ENCODE results near the gene CNST. TPM values are rescaled to one million over a fixed set of nuclear protein-coding genes. Genes with fewer than 3 reads are reported as not detected.

Gene CNST
- total and polyA plus RNA-seq, 9 donors: 8.7 to 31.2 (median 22.4) TPM

DNA sequence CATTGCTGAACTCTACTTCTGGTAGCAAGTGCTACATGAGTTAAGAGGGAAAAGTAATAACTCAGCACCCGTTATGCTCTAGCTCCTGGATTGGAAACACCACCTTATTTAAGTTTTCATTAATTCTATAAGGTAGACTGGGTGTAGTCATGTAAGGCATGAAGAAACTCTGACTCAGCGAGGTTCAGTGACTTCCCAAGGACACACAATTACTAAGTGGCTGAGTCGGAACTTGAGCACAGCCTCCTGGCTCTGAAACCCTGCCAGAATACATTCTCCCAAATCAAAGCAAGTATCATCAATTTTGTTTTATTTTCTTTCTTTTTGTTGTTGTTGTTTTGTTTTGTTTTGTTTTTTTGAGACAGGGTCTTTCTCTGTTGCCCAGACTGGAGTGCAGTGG lies 128.9 kb downstream of the CNST start:
- TF ChIP-seq, protein P1, sequence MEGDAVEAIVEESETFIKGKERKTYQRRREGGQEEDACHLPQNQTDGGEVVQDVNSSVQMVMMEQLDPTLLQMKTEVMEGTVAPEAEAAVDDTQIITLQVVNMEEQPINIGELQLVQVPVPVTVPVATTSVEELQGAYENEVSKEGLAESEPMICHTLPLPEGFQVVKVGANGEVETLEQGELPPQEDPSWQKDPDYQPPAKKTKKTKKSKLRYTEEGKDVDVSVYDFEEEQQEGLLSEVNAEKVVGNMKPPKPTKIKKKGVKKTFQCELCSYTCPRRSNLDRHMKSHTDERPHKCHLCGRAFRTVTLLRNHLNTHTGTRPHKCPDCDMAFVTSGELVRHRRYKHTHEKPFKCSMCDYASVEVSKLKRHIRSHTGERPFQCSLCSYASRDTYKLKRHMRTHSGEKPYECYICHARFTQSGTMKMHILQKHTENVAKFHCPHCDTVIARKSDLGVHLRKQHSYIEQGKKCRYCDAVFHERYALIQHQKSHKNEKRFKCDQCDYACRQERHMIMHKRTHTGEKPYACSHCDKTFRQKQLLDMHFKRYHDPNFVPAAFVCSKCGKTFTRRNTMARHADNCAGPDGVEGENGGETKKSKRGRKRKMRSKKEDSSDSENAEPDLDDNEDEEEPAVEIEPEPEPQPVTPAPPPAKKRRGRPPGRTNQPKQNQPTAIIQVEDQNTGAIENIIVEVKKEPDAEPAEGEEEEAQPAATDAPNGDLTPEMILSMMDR (IDR thresholded peaks at IDR 0.05): no peak
- no peak for TF ChIP-seq EP300 (IDR thresholded peaks at IDR 0.05)
- no peak for TF ChIP-seq POLR2A (IDR thresholded peaks at IDR 0.05)
- WGBS, 3 donors: 65 to 70% (median 69%) methylated on average over 3 of the region's 3 CpGs
- DNase-seq: no peak
- H3K27me3 ChIP-seq: no peaks in the 10 kb centered on the region
- H3K27ac ChIP-seq: no peak overlapping the region
- no peak overlapping the region for H3K4me3 ChIP-seq
- no peaks in the 10 kb centered on the region for H3K36me3 ChIP-seq
- H3K9me3 ChIP-seq: no peaks in the 10 kb centered on the region
- intact Hi-C loops (cut with DNase I): loop anchor here in 3 of 4 donors (5.0 to 10.0 kb wide), 4 partner anchors 128 to 198 kb away; partner anchors contain the start of genes CNST (in 3 of the 3) and TFB2M (in 3 of the 3)
- H3K4me1 ChIP-seq (ENCODE audit: insufficient read depth): peaks cover 1% of the 10 kb centered on the region

DNA sequence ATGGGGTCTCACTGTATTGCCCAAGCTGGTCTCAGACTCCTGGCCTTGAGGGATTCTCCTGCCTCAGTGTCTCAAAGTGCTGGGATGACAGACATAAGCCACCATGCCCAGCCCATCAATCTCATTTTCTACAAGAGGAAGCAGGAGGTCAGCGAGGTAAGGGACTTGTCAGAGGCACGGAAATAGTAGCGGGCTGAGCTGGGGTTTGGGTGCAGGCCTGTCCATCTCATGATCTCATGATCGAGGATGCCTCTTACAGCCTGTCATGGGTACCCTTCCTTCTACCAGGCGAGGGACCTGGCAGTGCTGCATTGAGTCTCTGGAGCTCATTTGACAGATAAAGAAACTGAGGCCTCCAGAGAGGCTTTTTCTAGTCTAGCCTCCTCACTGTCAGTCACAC lies 129.4 kb downstream of the CNST start:
- Histone ChIP-seq H3K27ac (no peak overlapping the region), H3K36me3 (no peaks in the 10 kb centered on the region), H3K27me3 (no peaks in the 10 kb centered on the region), H3K4me1 (ENCODE audit: insufficient read depth) (peaks cover 1% of the 10 kb centered on the region), H3K9me3 (no peaks in the 10 kb centered on the region), H3K4me3 (no peak overlapping the region)
- 91 to 95% (median 93%) methylated on average over 5 of the region's 5 CpGs for WGBS, 3 donors
- no peak for DNase-seq
- intact Hi-C loops (cut with DNase I): loop anchor here in 3 of 4 donors (5.0 to 10.0 kb wide), 4 partner anchors 128 to 198 kb away; partner anchors contain the start of genes CNST (in 3 of the 3) and TFB2M (in 3 of the 3)
- no peak for TF ChIP-seq POLR2A (IDR thresholded peaks at IDR 0.05)
- TF ChIP-seq, protein P1 (IDR thresholded peaks at IDR 0.05): no peak
- TF ChIP-seq EP300 (IDR thresholded peaks at IDR 0.05): no peak

DNA sequence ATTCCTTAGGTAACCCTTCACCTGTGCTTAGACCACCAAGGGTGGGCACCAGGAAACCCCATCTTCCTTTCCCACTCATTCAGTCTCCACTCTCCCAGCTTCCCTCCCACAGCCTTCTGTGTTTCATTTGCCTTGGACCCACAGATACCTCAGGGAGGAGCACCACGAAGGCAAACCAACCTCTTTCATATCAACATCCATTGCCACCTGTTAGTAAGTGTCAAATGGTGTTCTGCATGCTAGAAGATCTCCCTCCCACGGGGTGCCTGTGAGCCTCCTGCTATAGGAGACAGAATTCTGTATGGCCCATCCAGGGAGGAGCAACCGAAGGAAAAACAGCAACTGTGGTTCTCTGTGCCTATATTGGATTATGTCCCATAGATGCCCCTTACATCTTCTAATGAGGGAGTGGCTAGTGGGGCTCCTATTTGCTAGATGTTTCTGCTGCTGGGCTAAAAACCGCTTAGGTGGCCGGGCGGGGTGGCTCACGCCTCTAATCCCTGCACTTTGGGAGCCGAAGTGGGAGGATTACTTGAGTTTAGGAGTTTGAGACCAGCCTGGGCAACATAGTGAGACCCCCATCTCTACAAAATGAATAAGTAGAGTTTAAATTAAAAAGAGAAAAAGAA lies 132.3 kb downstream of the CNST start:
- peak overlapping the region; percentile 26 for H3K4me3 ChIP-seq
- no peaks in the 10 kb centered on the region for H3K36me3 ChIP-seq
- H3K27me3 ChIP-seq: no peaks in the 10 kb centered on the region
- WGBS, 3 donors: 67 to 79% (median 78%) methylated on average over 8 of the region's 8 CpGs
- H3K4me1 ChIP-seq (ENCODE audit: insufficient read depth): peaks cover 1% of the 10 kb centered on the region
- TF ChIP-seq POLR2A (IDR thresholded peaks at IDR 0.05) (no peak), EP300 (IDR thresholded peaks at IDR 0.05) (no peak)
- TF ChIP-seq, protein P1 (IDR thresholded peaks at IDR 0.05): no peak
- intact Hi-C loops (cut with DNase I): loop anchor here in 3 of 4 donors (5.0 to 10.0 kb wide), 4 partner anchors 131 to 201 kb away; partner anchors contain the start of genes CNST (in 3 of the 3) and TFB2M (in 3 of the 3)
- no peaks in the 10 kb centered on the region for H3K9me3 ChIP-seq
- no peak for DNase-seq
- H3K27ac ChIP-seq: no peak overlapping the region

GRCh38 chr1:246699095-246699735 lies 133.0 kb downstream of the CNST start:
- Histone ChIP-seq H3K9me3 (no peaks in the 10 kb centered on the region), H3K4me1 (ENCODE audit: insufficient read depth) (peaks cover 1% of the 10 kb centered on the region), H3K27ac (no peak overlapping the region), H3K36me3 (no peaks in the 10 kb centered on the region), H3K4me3 (peak overlapping the region; percentile 26), H3K27me3 (no peaks in the 10 kb centered on the region)
- peak; percentile 68 to 84 (median 77) for DNase-seq
- intact Hi-C loops (cut with DNase I): loop anchor here in 3 of 4 donors (5.0 to 10.0 kb wide), 4 partner anchors 132 to 202 kb away; partner anchors contain the start of genes CNST (in 3 of the 3) and TFB2M (in 3 of the 3)
- 5 to 6% (median 5%) methylated on average over 18 of the region's 18 CpGs for WGBS, 3 donors
- TF ChIP-seq, protein P1 (IDR thresholded peaks at IDR 0.05): peak; percentile 61 to 67 (median 64)
- TF ChIP-seq POLR2A (IDR thresholded peaks at IDR 0.05) (no peak), EP300 (IDR thresholded peaks at IDR 0.05) (no peak)
